Measurements from ENCODE around the gene MMADHC. TPM values are rescaled to one million over a fixed set of nuclear protein-coding genes. Genes with fewer than 3 reads are reported as not detected.

The MMADHC gene
- total RNA-seq, 1 experiment from 2014 or later, result 126 TPM

DNA sequence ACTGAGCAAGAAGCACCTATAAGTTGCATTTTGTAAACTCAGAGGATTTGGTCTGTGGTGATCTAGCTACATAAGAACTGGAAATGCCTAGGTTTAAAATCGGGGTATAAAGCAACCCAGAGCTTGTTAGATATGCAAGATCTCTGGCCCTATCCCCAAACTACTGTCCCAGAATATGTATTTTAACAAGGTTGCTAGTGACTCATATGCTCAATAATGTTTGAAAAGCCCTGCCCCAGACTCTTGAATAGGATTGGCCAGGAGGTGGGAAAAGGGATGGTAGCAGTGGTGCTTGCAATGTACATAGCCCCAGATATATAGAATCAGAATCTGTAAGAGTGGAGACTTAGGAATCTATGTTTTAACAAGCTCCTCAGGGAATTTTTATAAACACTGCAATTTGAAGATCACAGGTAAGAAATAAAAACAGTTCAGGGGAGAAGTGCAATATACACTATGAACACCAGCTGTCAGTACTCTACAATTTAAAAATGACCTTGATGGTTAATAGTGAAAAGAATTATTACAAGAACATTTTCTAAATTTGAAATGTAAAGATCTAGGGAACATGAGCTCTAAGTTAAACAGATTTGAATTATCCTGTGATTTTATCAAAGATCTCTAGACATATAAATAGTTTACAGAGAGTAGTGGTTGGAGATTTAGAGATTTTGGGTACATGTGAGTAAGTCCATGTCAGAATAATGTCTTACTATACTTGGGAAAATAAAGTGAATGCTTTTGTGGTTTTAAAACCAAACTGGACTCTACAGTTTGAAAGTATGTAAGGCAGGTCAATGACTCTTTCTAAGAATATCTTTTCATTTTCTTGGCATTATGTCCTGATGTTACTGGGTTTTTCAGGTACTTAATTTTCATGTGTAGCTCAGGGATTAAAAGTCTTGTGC, 7.7 kb upstream of the MMADHC start:
- TF ChIP-seq, protein P1, sequence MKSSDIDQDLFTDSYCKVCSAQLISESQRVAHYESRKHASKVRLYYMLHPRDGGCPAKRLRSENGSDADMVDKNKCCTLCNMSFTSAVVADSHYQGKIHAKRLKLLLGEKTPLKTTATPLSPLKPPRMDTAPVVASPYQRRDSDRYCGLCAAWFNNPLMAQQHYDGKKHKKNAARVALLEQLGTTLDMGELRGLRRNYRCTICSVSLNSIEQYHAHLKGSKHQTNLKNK (CRISPR knock-in tag; IDR thresholded peaks at IDR 0.05), result no peak
- TF ChIP-seq, protein P2, sequence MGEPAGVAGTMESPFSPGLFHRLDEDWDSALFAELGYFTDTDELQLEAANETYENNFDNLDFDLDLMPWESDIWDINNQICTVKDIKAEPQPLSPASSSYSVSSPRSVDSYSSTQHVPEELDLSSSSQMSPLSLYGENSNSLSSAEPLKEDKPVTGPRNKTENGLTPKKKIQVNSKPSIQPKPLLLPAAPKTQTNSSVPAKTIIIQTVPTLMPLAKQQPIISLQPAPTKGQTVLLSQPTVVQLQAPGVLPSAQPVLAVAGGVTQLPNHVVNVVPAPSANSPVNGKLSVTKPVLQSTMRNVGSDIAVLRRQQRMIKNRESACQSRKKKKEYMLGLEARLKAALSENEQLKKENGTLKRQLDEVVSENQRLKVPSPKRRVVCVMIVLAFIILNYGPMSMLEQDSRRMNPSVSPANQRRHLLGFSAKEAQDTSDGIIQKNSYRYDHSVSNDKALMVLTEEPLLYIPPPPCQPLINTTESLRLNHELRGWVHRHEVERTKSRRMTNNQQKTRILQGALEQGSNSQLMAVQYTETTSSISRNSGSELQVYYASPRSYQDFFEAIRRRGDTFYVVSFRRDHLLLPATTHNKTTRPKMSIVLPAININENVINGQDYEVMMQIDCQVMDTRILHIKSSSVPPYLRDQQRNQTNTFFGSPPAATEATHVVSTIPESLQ (CRISPR knock-in tag; IDR thresholded peaks at IDR 0.05), result no peak
- TF ChIP-seq, protein P3, sequence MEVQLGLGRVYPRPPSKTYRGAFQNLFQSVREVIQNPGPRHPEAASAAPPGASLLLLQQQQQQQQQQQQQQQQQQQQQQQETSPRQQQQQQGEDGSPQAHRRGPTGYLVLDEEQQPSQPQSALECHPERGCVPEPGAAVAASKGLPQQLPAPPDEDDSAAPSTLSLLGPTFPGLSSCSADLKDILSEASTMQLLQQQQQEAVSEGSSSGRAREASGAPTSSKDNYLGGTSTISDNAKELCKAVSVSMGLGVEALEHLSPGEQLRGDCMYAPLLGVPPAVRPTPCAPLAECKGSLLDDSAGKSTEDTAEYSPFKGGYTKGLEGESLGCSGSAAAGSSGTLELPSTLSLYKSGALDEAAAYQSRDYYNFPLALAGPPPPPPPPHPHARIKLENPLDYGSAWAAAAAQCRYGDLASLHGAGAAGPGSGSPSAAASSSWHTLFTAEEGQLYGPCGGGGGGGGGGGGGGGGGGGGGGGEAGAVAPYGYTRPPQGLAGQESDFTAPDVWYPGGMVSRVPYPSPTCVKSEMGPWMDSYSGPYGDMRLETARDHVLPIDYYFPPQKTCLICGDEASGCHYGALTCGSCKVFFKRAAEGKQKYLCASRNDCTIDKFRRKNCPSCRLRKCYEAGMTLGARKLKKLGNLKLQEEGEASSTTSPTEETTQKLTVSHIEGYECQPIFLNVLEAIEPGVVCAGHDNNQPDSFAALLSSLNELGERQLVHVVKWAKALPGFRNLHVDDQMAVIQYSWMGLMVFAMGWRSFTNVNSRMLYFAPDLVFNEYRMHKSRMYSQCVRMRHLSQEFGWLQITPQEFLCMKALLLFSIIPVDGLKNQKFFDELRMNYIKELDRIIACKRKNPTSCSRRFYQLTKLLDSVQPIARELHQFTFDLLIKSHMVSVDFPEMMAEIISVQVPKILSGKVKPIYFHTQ (CRISPR knock-in tag; IDR thresholded peaks at IDR 0.05), result no peak
- TF ChIP-seq TEAD4 (CRISPR knock-in tag; IDR thresholded peaks at IDR 0.05), result no peak
- TF ChIP-seq, protein P4, sequence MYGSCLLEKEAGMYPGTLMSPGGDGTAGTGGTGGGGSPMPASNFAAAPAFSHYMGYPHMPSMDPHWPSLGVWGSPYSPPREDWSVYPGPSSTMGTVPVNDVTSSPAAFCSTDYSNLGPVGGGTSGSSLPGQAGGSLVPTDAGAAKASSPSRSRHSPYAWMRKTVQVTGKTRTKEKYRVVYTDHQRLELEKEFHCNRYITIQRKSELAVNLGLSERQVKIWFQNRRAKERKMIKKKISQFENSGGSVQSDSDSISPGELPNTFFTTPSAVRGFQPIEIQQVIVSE (CRISPR knock-in tag; IDR thresholded peaks at IDR 0.05; ENCODE audit: borderline replicate concordance), result no peak
- TF ChIP-seq NFYB (CRISPR knock-in tag; conservative IDR thresholded peaks at IDR 0.05; ENCODE audit: low read depth), result no peak
- TF ChIP-seq, protein P5, sequence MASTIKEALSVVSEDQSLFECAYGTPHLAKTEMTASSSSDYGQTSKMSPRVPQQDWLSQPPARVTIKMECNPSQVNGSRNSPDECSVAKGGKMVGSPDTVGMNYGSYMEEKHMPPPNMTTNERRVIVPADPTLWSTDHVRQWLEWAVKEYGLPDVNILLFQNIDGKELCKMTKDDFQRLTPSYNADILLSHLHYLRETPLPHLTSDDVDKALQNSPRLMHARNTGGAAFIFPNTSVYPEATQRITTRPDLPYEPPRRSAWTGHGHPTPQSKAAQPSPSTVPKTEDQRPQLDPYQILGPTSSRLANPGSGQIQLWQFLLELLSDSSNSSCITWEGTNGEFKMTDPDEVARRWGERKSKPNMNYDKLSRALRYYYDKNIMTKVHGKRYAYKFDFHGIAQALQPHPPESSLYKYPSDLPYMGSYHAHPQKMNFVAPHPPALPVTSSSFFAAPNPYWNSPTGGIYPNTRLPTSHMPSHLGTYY (CRISPR knock-in tag; IDR thresholded peaks at IDR 0.05), result no peak
- TF ChIP-seq ELF4 (CRISPR knock-in tag; IDR thresholded peaks at IDR 0.05; ENCODE audit: low read depth), result no peak
- TF ChIP-seq, protein P6, sequence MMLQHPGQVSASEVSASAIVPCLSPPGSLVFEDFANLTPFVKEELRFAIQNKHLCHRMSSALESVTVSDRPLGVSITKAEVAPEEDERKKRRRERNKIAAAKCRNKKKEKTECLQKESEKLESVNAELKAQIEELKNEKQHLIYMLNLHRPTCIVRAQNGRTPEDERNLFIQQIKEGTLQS (CRISPR knock-in tag; conservative IDR thresholded peaks at IDR 0.05), result no peak
- H3K4me3 Mint-ChIP-seq, result no peak overlapping the region
- H3K36me3 Mint-ChIP-seq, result peaks cover 6% of the 10 kb centered on the region; the same call in 1 of the 2 replicates
- DNase-seq (ENCODE audit: low spot score) (no peak), ATAC-seq (no peak)
- ChIA-PET POLR2A (interaction anchor here (1.3 kb wide), 1 partner anchor 1643 kb away, joined by 4 read pairs; no protein-coding TSS in a partner anchor), CTCF (interaction anchor here (0.7 to 1.1 kb wide), 4 partner anchors 21 to 1643 kb away, joined by 3 to 4 read pairs (median 3); no protein-coding TSS in a partner anchor)
- H3K4me1 Mint-ChIP-seq, result peaks cover 14% of the 10 kb centered on the region
- peaks cover 8% of the 10 kb centered on the region for H3K9me3 Mint-ChIP-seq
- H3K27me3 Mint-ChIP-seq (ENCODE audit: low read depth), result no peaks in the 10 kb centered on the region
- no peak overlapping the region for H3K27ac Mint-ChIP-seq

DNA sequence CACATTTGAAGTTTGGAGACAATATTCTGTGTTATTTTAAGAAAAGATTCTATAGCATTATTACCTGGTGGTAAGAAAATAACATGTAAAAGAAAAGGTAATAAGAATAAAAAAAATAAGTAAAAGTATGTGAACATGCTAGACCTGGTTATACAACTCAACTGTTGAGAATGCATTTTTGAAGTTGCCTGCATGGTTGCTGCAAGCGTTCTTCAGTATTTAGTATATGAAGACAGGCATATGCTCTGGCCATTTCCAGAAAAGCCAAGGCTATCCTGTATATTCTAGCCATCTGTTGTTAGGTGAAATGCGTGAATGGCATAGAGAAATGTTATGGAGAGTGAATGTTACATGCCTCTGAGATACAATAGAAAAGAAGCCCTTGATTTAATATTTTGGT, 6.8 kb upstream of the MMADHC start:
- Mint-ChIP-seq H3K27ac (no peak overlapping the region), H3K9me3 (no peaks in the 10 kb centered on the region), H3K27me3 (ENCODE audit: low read depth) (peaks cover 2% of the 10 kb centered on the region), H3K36me3 (no peaks in the 10 kb centered on the region), H3K4me3 (no peak overlapping the region), H3K4me1 (peaks cover 14% of the 10 kb centered on the region)
- DNase-seq (ENCODE audit: low spot score) (no peak), ATAC-seq (no peak)
- no peak for TF ChIP-seq JUN (CRISPR knock-in tag; IDR thresholded peaks at IDR 0.05)
- no peak for TF ChIP-seq SMAD4 (CRISPR knock-in tag; IDR thresholded peaks at IDR 0.05)
- TF ChIP-seq ATF1 (CRISPR knock-in tag; IDR thresholded peaks at IDR 0.05), result no peak
- TF ChIP-seq, protein P7, sequence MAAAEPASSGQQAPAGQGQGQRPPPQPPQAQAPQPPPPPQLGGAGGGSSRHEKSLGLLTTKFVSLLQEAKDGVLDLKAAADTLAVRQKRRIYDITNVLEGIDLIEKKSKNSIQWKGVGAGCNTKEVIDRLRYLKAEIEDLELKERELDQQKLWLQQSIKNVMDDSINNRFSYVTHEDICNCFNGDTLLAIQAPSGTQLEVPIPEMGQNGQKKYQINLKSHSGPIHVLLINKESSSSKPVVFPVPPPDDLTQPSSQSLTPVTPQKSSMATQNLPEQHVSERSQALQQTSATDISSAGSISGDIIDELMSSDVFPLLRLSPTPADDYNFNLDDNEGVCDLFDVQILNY (CRISPR knock-in tag; IDR thresholded peaks at IDR 0.05), result no peak
- no peak for TF ChIP-seq NR1H2 (CRISPR knock-in tag; IDR thresholded peaks at IDR 0.05)
- no peak for TF ChIP-seq ZNF232 (CRISPR knock-in tag; IDR thresholded peaks at IDR 0.05)
- CTCF ChIA-PET, result interaction anchor here (0.6 to 1.1 kb wide), 5 partner anchors 20 to 1340 kb away, joined by 3 to 4 read pairs (median 3); no protein-coding TSS in a partner anchor
- POLR2A ChIA-PET, result interaction anchor here (1.3 kb wide), 1 partner anchor 1644 kb away, joined by 4 read pairs; no protein-coding TSS in a partner anchor

Data from WTC11 (cell line).